HK-2 (cell line): ENCODE results near the gene PTPRE.
"Not testable (repeated sequence)": the region's sequence is repeated elsewhere in the genome, so short reads cannot be mapped to it uniquely, and the experiment has no call there.

Source experiments
- DNase-seq: peaks from one replicate; pipeline ENCODE4 v3.0.0-alpha.2; 2018; ENCODE audit not compliant: unreplicated experiment

The PTPRE gene

GRCh38 chr10:128072941-128073645, 166.2 kb downstream of the PTPRE start:
- DNase-seq: no peak

GRCh38 chr10:128073890-128074289, 167.0 kb downstream of the PTPRE start:
- no peak for DNase-seq

GRCh38 chr10:128074589-128074988, 167.7 kb downstream of the PTPRE start:
- DNase-seq: no peak

- DNase-seq: no peak
Measured at GRCh38 chr10:128077155-128077875, 170.4 kb downstream of the PTPRE start.

- DNase-seq: peak; percentile 60
Measured at GRCh38 chr10:128078136-128078969, 171.4 kb downstream of the PTPRE start.

GRCh38 chr10:128080231-128080630, 173.3 kb downstream of the PTPRE start:
- no peak for DNase-seq

- DNase-seq: no peak
Measured at GRCh38 chr10:128080641-128081040, 173.7 kb downstream of the PTPRE start.

- no peak for DNase-seq
Measured at GRCh38 chr10:128081222-128081621, 174.3 kb downstream of the PTPRE start.

GRCh38 chr10:128081720-128082119, 174.8 kb downstream of the PTPRE start:
- DNase-seq: no peak

- DNase-seq: no peak
Measured at GRCh38 chr10:128083191-128083895, 176.4 kb downstream of the PTPRE start.

- DNase-seq: no peak
Measured at GRCh38 chr10:128084364-128084763, 177.5 kb downstream of the PTPRE start.

GRCh38 chr10:128084991-128085390, 178.1 kb downstream of the PTPRE start:
- DNase-seq: no peak

- no peak for DNase-seq
Measured at GRCh38 chr10:128086003-128086863, 179.3 kb downstream of the PTPRE start.

- DNase-seq: no peak
Measured at GRCh38 chr10:128087146-128087883, 180.4 kb downstream of the PTPRE start.

- no peak for DNase-seq
Measured at GRCh38 chr10:128087884-128088709, 181.2 kb downstream of the PTPRE start.

GRCh38 chr10:128091636-128092210, 184.8 kb downstream of the PTPRE start:
- DNase-seq: no peak

GRCh38 chr10:128092454-128092853, 185.6 kb downstream of the PTPRE start:
- no peak for DNase-seq

GRCh38 chr10:128094596-128094995, 187.7 kb downstream of the PTPRE start:
- DNase-seq: not testable (repeated sequence)
